IPS-11a (cell line): ENCODE results near the gene FAM229A.

ENCODE experiments used
- H3K4me3 ChIP-seq: one replicate; pipeline ENCODE4 v1.5.1; 2013; ENCODE audit warnings: low read depth, low read length, control low read depth

FAM229A gene

DNA sequence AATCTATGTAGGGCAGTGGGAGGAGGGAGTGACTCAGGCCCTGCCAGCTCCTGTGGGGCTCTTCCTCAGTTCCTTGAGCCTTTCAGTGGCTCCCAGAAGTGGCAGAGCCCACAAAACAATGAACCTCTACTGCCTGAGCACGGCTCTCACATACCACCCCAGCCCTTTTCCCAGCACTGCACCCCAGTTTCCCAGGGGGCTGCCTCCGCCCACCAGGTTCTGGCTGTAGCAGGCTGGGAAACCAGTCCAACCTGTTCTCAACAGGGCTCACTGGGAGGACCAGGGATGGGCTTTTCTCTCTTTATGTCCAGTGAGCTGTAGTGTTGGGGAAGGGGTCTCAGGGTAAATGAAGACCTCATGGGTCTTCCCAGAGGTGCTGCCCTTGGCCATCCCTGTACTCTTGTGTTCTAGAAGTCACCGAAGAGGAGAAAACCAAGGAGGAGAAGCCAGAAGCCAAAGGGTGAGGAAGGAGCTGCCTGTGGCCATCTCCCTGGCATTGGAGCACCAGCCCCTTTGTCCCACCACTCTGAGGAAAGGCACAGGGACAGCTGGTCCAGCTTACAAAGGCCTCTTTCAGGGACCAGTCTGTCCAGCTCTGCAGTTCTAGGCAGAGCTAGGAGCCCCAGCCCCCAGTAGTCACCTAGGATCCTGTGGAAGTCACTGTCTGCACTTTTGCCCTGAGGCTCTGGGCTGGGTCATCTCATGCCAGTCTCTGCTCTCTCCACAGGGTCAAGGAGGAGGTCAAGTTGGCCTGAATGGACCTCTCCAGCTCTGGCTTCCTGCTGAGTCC is 29.8 kb downstream of the FAM229A start:
- H3K4me3 ChIP-seq, result no peak overlapping the region

DNA sequence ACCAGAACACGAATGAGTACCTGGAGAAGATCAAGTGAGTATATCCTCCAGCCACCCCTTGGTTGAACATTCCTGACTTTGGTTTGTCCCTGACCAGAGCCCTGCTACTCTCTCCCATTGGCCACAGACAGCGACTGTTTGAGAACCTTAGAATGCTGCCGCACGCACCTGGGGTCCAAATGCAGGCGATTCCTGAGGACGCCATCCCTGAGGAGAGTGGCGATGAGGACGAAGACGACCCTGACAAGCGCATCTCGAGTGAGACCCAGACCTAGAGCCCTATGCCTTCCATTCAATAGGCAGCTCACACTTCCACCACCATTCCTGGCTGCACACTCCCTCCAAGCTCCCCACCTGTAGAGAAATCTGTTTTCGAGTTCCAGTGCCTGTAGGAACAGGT is 30.7 kb downstream of the FAM229A start:
- H3K4me3 ChIP-seq, result no peak overlapping the region

DNA sequence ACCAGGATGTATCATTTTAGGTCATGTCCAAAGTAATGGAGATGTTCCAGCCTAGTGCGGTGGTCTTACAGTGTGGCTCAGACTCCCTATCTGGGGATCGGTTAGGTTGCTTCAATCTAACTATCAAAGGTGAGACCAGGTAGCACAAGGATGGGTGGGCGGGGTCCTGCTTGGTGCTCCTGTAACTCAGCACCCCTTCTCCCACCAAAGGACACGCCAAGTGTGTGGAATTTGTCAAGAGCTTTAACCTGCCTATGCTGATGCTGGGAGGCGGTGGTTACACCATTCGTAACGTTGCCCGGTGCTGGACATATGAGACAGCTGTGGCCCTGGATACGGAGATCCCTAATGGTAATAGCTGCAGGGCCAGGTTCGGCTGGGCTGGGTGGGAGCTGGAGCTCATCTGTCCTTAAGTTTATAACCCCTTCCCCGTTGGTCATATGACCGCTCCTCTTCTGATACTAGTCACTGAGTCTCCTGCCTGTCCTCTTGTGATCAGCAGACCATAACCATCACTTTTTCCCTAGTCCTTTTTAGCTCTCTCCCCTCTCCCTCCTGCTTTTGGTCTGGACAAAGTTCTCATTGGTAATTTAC is 31.6 kb downstream of the FAM229A start:
- no peak overlapping the region for H3K4me3 ChIP-seq

DNA sequence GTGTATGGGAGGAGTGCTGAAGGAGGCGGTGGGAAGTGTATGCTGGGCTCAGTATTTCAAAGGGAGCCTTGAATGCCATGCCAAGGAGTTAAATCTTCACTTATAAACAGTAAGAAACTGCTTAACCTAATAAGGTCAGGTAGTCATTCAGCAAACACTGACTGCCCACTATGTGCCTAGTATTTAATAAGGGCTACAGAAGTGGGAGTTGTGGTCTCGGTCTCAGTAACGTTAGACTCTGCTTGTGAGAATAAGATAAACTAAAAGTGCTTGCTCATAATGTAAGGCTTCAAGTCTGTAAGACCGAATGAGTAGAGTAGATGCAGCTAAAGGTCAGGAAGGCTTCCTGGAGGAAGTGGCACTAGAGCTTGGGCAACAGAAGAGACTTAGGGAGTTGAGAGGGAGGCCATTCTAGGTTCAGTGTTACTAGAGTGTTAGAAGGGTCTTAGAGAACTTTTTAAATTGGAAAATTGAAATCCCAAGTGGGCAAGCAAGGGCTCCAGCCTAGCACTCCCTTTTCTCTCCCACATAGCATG is 32.3 kb downstream of the FAM229A start:
- no peak overlapping the region for H3K4me3 ChIP-seq

DNA sequence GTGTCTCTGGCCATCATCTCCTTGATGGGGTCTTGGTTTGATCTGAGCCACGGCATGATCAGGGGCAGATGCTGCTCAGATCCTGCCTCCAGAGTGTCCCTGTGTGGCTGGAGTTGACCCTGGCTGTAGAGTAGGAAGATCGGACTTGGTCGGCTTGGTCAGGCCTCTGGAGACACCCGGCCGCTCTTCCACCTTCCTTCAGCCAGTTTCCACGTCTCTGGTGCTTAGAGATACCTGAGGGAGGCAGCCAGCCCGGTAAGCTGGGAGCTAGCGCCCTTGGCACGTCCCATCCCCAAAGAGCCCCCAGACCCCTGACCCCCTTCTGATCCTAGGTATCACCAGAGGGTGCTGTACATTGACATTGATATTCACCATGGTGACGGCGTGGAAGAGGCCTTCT is 35.1 kb downstream of the FAM229A start:
- no peak overlapping the region for H3K4me3 ChIP-seq

DNA sequence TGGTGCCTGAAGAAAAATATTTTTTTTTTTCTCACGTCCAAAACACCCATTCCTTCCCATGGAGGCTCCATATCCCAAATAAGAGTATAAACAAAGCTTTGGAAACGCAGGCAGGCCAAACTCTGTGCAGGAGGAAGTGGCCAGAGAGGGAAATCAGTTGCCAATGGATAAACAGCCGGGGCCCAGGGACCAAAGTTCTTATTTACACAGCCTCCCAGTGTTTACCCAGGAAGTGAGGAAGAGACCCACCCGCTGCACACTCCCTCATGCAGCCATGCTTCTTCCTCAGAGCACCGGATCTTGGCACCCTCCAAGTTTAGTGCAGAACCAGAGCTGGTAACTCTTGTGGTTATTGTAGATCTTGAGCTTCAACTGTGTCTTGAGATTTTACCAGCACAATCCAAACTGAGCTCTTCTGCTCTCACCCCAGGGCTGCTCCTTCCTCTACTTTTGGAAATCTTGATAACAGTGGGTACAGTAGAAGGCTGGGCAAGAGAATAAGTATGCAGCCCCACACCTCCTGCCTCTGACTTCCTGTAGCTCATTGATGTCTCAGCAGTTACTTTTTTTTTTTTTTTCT is 40.5 kb downstream of the FAM229A start:
- H3K4me3 ChIP-seq, result no peak overlapping the region

DNA sequence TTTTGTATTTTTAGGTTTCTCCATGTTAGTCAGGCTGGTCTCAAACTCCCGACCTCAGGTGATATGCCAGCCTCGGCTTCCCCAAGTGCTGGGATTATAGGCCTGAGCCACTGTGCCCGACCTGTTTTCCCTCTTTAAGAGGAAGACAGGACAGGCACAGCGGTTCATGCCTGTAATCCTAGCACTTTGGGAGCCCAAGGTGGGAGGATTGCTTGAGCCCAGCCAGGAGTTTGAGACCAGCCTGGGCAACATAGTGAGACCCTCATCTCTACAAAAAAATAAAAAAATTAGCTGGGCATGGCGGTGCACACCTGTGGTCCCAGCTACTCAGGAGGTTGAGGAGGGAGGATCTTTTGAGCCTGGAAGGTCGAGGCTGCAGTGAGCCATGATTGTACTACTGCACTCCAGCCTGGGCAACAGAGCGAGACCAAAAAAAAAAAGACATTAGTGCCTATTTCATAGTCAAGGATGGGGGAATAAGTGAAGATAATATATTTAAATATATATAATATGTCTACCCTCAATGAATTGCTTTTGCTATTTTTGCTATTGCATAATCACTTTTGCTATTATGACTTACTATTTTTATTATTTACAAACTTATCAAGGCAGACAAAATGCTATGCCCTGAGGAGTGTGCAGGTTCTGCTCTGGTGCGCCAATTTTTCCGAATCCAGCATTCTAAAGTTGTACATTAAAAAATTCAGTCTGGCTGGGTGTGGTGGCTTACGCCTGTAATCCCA is 44.0 kb downstream of the FAM229A start:
- H3K4me3 ChIP-seq, result no peak overlapping the region

DNA sequence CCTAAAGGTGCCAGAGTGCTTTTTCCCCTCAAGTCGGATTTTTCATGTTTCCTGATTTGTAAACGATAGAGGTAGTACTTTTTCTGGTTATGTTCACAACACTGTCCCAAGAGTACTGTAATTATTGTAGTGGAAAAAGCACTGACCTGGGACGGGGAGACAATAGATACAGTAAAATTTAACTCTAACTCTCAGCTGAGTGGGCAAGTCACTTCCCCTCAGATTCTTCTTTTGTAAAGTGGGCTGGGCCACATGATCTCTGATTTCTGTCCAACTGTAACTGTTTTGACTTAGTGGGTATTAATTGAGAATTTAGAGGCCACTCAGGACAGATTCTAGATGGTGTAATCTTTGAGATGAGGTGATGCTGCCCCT is 45.4 kb downstream of the FAM229A start:
- H3K4me3 ChIP-seq, result no peak overlapping the region

DNA sequence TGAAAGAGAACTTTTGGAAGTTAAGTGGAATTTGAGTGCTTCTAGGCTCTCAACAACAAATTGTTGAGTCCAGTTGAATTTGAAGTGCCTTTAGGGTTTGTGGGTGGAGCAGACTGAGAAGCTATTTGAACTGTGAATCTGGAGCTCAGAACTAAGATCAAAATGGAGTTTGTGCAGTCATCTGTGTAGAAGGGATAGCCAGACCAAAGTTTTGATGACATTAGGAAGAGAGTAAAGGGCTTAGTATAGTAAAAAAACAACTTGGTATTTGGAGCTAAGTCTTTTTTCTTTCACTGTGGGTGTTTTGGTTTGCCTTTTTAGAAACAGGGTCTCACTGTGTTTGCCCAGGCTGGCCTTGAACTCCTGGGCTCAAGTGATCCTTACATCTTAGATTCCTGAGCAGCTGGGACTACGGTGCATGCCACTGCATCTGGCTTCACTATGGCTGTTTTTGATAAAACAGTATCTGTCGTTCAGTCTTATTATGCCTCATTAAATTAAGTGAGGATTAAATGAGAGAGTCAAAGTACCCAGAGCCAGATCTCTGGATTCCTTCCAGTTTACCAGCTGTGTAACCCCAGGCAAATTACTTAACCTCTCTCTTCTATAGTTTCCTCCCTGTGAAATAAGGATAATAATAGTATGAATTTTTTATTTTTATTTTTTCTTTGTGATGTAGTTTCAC is 50.4 kb downstream of the FAM229A start:
- no peak overlapping the region for H3K4me3 ChIP-seq
